Activated B cell treated with CpG ODN at 0.5 μM for 24 hours (primary cell): ENCODE data around the gene TKTL1. TPM values are rescaled to one million over a fixed set of nuclear protein-coding genes. Genes with fewer than 3 reads are reported as not detected.

Experiments
- ATAC-seq: fragments of 200-7000 bp; cut with Tn5 transposase; one replicate; pipeline ENCODE4 v1.10.0; 2021; ENCODE audit warnings: low read depth, mild to moderate bottlenecking, moderate library complexity
- CTCF ChIA-PET: fragments of 350-600 bp; sonication (Branson Sonifier 250); formaldehyde crosslinking; loops from one replicate; lab custom pipeline; 2021; ENCODE audit warnings: antibody characterized with exemption; lab: Charles Lee
- POLR2A ChIA-PET: fragments of 350-600 bp; sonication (Branson Sonifier 250); formaldehyde crosslinking; loops from one replicate; lab custom pipeline; 2021; ENCODE audit warnings: antibody characterized with exemption; lab: Charles Lee
- DNase-seq: peaks from one replicate; pipeline ENCODE4 v3.0.0; 2022
- H3K27ac Mint-ChIP-seq: one replicate; pipeline ENCODE4 v1.8.0; 2020; ENCODE audit warnings: mixed read lengths
- H3K27me3 Mint-ChIP-seq: one replicate; pipeline ENCODE4 v1.8.0; 2021; ENCODE audit warnings: mixed read lengths
- H3K36me3 Mint-ChIP-seq: one replicate; pipeline ENCODE4 v1.8.0; 2021; ENCODE audit warnings: low read depth, mixed read lengths
- H3K4me1 Mint-ChIP-seq: one replicate; pipeline ENCODE4 v1.8.0; 2021; ENCODE audit warnings: mixed read lengths
- H3K4me3 Mint-ChIP-seq: one replicate; pipeline ENCODE4 v1.8.0; 2020; ENCODE audit warnings: mild to moderate bottlenecking, mixed read lengths
- H3K9me3 Mint-ChIP-seq: one replicate; pipeline ENCODE4 v1.8.0; 2020; ENCODE audit warnings: mixed read lengths
- CTCF ChIP-seq: fragments of 200-600 bp; IDR thresholded peaks from one replicate; pipeline ENCODE4 v1.8.0; 2022; ENCODE audit warnings: antibody characterized with exemption, mild to moderate bottlenecking
- intact Hi-C: fragments of 100-400 bp; cut with micrococcal nuclease; formaldehyde crosslinking; loops from one replicate; pipeline ENCODE4 v1.15.1; 2024
- total RNA-seq: library from RNA; stranded (reverse); gene quantifications from 2 replicates; pipeline ENCODE4 v1.2.3, GENCODE V29; 2022

Gene TKTL1
- total RNA-seq, 1 donor from 2014 or later = not detected

- no peaks in the 10 kb centered on the region for H3K9me3 Mint-ChIP-seq
- intact Hi-C loops = no loop called here
- H3K4me3 Mint-ChIP-seq = no peak overlapping the region
- H3K27me3 Mint-ChIP-seq = no peaks in the 10 kb centered on the region
- no peak for ATAC-seq
- POLR2A ChIA-PET = interaction anchor here (0.9 to 5.2 kb wide), 2 partner anchors 13 to 16 kb away, joined by 3 to 56 read pairs; no protein-coding TSS in a partner anchor
- CTCF ChIA-PET = no interaction called here
- H3K27ac Mint-ChIP-seq = no peak overlapping the region
- TF ChIP-seq CTCF = no peak
- peaks cover 40% of the 10 kb centered on the region for H3K36me3 Mint-ChIP-seq
- DNase-seq = no peak
- peaks cover 12% of the 10 kb centered on the region for H3K4me1 Mint-ChIP-seq
These were observed 70.5 kb downstream of the TKTL1 start for GRCh38 chrX:154365997-154366665.

- Mint-ChIP-seq H3K27me3 (no peaks in the 10 kb centered on the region), H3K9me3 (no peaks in the 10 kb centered on the region), H3K27ac (peak overlapping the region; percentile 12), H3K36me3 (peaks cover 35% of the 10 kb centered on the region), H3K4me1 (peaks cover 12% of the 10 kb centered on the region), H3K4me3 (no peak overlapping the region)
- DNase-seq = no peak
- ChIA-PET POLR2A (interaction anchor here (5.2 kb wide), 1 partner anchor 17 kb away, joined by 56 read pairs; no protein-coding TSS in a partner anchor), CTCF (no interaction called here)
- intact Hi-C loops = no loop called here
- ATAC-seq = no peak
- TF ChIP-seq CTCF = no peak
These were observed 71.1 kb downstream of the TKTL1 start for GRCh38 chrX:154366666-154367055.

GRCh38 chrX:154367474-154368308, 72.1 kb downstream of the TKTL1 start:
- Mint-ChIP-seq H3K9me3 (no peaks in the 10 kb centered on the region), H3K36me3 (peaks cover 31% of the 10 kb centered on the region), H3K27ac (peak overlapping the region; percentile 83), H3K27me3 (no peaks in the 10 kb centered on the region), H3K4me3 (peak overlapping the region; percentile 41), H3K4me1 (peaks cover 17% of the 10 kb centered on the region)
- DNase-seq (no peak), ATAC-seq (no peak)
- ChIA-PET CTCF (no interaction called here), POLR2A (interaction anchor here (0.6 to 5.2 kb wide), 6 partner anchors 16 to 397 kb away, joined by 3 to 65 read pairs (median 6); partner anchors contain the start of genes HCFC1 and RPL10)
- no peak for TF ChIP-seq CTCF
- intact Hi-C loops = no loop called here

- POLR2A ChIA-PET = interaction anchor here (0.5 to 5.2 kb wide), 11 partner anchors 10 to 444 kb away, joined by 3 to 65 read pairs (median 4); partner anchors contain the start of genes EMD, HCFC1 and RPL10
- CTCF ChIA-PET = no interaction called here
- H3K4me1 Mint-ChIP-seq = peaks cover 26% of the 10 kb centered on the region
- DNase-seq (peak; percentile 73), ATAC-seq (peak; percentile 64)
- H3K36me3 Mint-ChIP-seq = peaks cover 25% of the 10 kb centered on the region
- TF ChIP-seq CTCF = no peak
- no peaks in the 10 kb centered on the region for H3K9me3 Mint-ChIP-seq
- intact Hi-C loops = loop anchor here (1.0 kb wide), 1 partner anchor 42 kb away; the partner anchor contains the start of gene TAFAZZIN
- H3K4me3 Mint-ChIP-seq = peak overlapping the region; percentile 88
- H3K27me3 Mint-ChIP-seq = no peaks in the 10 kb centered on the region
- peak overlapping the region; percentile 83 for H3K27ac Mint-ChIP-seq
These were observed 73.2 kb downstream of the TKTL1 start for GRCh38 chrX:154368630-154369448.
